ENCODE results near the gene SPTLC3.

Gene SPTLC3

GRCh38 chr20:13139459-13140150 lies 130.8 kb downstream of the SPTLC3 start:
- DNase-seq (ENCODE audit: low read depth in 2 of 2): no peak

DNA sequence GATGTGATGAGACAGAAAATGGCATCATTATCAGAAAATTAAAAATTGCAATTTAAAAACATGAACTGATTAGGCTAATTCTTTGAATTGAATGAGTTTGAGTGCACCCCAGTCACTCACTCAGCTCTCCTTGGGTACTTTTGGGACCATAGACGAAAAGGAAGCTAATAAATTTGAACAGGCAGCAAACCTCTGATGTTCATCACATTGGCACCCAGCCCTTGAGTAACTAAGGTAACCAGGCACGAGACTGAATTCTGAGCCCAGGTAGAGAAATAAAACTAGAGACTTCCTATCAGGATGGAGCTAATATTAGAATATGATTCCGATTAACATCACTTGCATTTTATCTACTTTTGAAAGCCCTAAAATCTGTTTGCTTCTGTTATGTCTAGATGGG lies 131.4 kb downstream of the SPTLC3 start:
- no peak for DNase-seq (ENCODE audit: low read depth in 2 of 2)

- no peak for DNase-seq (ENCODE audit: low read depth in 2 of 2)
Observed at GRCh38 chr20:13140775-13141174, 132.0 kb downstream of the SPTLC3 start.

DNA sequence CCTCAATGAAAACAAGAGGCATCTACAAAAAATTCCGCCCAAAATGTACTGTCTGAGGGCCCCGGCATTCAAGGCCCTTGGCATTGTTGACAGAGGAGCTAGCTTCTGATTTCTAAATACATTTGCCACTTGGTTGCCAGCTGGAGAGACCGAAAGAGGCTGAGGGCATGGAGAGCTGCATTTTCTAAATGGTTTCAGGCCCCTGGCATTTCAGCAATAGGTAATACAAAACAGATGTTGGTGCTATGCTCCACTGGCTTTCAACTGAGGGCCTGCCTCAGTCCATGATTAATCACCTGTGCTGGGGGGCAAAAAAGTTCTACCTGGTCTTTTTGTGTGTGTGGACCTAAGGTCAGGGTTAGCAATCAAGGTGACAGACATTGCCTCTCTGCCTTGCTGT lies 132.8 kb downstream of the SPTLC3 start:
- no peak for DNase-seq (ENCODE audit: low read depth in 2 of 2)

GRCh38 chr20:13142143-13142542 lies 133.4 kb downstream of the SPTLC3 start:
- no peak for DNase-seq (ENCODE audit: low read depth in 2 of 2)

- DNase-seq (ENCODE audit: low read depth in 2 of 2): no peak
Observed at GRCh38 chr20:13147071-13147963, 138.5 kb downstream of the SPTLC3 start.

GRCh38 chr20:13147971-13148370 lies 139.2 kb downstream of the SPTLC3 start:
- no peak for DNase-seq (ENCODE audit: low read depth in 2 of 2)

DNA sequence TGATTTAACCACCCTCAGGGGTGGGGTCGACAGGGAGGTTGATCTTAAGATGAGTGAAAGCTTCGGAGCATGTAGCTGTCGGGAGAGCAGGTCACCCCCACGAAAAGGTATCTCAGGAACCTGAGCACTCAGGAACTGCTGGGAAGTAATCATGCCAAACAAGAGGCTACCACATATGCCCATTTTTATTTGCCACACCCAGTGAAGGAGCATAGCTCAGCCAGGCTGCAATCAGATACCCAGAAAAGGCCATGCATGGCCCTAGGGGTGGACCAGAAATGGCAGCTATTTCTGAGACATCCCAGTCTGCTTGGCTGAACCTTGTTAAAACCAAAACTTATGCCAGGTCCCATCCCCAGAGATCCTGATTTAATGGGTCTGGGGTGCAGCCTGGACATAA lies 139.6 kb downstream of the SPTLC3 start:
- DNase-seq (ENCODE audit: low read depth in 2 of 2): no peak

- DNase-seq (ENCODE audit: low read depth in 2 of 2): no peak
Observed at GRCh38 chr20:13148961-13149360, 140.2 kb downstream of the SPTLC3 start.

- DNase-seq (ENCODE audit: low read depth in 2 of 2): no peak
Observed at GRCh38 chr20:13149371-13150105, 140.8 kb downstream of the SPTLC3 start.

- DNase-seq (ENCODE audit: low read depth in 2 of 2): no peak
Observed at GRCh38 chr20:13158369-13158768, 149.6 kb downstream of the SPTLC3 start.

GRCh38 chr20:13159889-13160288 lies 151.1 kb downstream of the SPTLC3 start:
- DNase-seq (ENCODE audit: low read depth in 2 of 2): no peak

DNA sequence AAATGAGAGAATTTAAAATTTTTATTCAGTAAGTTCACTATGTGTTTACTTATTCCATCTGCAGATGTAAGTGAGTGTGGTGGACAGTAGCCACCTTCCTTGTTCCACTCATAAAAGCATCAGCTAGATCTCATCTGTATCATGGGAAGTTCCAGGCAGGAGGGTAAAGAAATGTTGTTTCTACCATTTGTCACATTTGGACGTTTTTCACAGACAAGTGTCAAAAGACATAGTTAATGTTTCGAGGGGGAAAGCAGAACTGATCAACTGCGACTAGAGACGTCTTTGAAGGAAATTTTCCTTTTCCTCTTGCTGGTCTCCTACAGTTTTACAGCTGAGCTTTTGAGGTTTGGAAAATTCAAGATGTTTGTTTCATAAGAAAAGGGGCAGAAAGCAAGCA lies 156.4 kb downstream of the SPTLC3 start:
- DNase-seq (ENCODE audit: low read depth in 2 of 2): no peak

GRCh38 chr20:13166011-13166410 lies 157.2 kb downstream of the SPTLC3 start:
- no peak for DNase-seq (ENCODE audit: low read depth in 2 of 2)

GRCh38 chr20:13166437-13166836 lies 157.7 kb downstream of the SPTLC3 start:
- no peak for DNase-seq (ENCODE audit: low read depth in 2 of 2)

GRCh38 chr20:13169086-13169485 lies 160.3 kb downstream of the SPTLC3 start:
- no peak for DNase-seq (ENCODE audit: low read depth in 2 of 2)

- DNase-seq (ENCODE audit: low read depth in 2 of 2): no peak
Observed at GRCh38 chr20:13170771-13171170, 162.0 kb downstream of the SPTLC3 start.

GRCh38 chr20:13173201-13173600 lies 164.4 kb downstream of the SPTLC3 start:
- no peak for DNase-seq (ENCODE audit: low read depth in 2 of 2)

DNA sequence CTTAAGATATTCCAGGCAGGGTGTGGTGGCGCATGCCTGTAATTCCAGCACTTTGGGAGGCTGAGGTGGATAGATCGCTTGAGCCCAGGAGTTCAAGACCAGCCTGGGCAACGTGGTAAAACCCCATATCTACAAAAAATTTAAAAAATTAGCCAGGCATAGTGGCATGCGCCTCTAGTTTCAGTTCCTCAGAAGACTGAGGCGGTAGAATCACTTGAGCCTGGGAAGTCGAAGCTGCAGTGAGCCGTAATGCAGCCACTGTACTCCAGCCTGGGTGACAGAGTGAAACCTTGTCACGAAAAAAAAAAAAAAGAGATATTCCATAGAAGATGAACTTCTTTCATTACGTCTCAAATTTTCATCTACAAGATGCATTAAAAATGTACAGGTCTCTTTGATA lies 165.6 kb downstream of the SPTLC3 start:
- no peak for DNase-seq (ENCODE audit: low read depth in 2 of 2)

DNA sequence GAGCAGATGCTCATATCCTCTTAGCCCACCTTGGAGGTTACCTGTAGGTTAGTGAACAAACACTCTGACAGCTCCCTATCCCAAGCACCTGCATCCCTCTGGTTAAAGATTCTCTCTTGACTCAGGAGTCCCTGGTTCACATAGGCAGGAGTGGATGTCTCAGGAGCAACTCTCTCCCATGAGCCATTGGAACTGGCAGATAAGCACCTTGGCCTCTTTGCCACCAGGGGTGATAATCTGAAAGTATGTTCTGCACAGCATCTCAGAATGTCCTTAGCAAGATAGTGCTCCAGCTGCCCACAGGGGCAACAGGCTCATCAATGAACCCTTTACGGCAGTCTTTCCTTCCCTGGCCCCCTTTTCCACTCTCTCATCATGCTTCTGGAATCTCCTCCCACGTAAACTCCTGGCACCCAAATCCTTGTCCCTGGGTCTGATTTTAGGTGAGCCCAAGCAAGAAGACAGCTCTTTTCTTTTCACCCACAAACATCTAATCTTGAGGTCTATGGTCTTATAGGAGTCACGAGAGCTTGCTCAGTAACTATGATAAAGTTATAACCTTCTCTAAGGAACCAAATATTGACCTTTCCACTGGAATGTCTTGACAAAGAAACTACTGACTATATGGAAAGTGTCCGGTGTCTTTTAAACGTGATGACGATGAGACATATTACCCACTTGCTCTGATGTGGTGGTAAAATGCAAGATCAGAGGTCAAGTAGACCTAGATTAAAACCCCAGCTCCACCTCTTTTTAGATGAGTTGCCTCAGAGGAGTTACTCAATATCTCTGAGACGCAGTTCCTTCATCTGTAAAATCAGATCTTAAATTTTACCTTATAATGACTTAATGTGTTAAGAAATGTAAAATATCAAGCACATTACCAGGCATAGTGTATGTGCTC lies 172.5 kb downstream of the SPTLC3 start:
- DNase-seq (ENCODE audit: low read depth in 2 of 2): no peak

DNA sequence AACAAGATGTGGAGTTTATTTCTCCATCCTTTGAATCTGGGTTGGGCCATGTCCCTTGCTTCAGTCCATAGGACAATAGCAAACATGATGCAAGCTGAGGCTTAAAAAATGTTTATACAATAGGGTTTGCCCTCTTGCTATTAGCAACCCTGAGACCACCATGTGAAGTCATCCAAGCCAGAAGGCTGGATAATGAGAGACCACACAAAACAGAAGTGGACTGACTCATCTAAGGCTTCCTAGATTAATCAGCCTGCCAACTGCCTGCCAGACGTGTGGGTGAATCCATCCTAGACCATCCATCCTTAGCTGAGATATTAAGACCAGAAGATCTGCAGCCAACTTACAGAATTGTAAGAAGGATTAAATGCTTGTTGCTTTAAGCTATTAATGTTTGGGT lies 174.2 kb downstream of the SPTLC3 start:
- DNase-seq (ENCODE audit: low read depth in 2 of 2): peak; percentile 4 to 8

Data from stimulated activated CD8-positive, alpha-beta memory T cell treated with anti-CD3 and anti-CD28 coated beads, Interleukin-15, amount 100 ng/mL, for 48 hours (primary cell).